PC-3 (cell line): ENCODE data around the gene COLGALT1.

Experiments used
- CTCF ChIP-seq: fragments of 300-600 bp; sonication (generic); conservative IDR thresholded peaks from 2 replicates; pipeline ENCODE4 v1.5.1; 2017; ENCODE audit warnings: antibody characterized with exemption, low read depth, mild to moderate bottlenecking, low read length
- EZH2 ChIP-seq: fragments of 300-600 bp; sonication (generic); IDR thresholded peaks from one replicate; pipeline ENCODE4 v1.6.1; 2017; ENCODE audit warnings: antibody characterized with exemption, mild to moderate bottlenecking, low read length; ENCODE audit not compliant: unreplicated experiment

- TF ChIP-seq EZH2 = no peak
- TF ChIP-seq CTCF = no peak
These were observed 43.5 kb downstream of the COLGALT1 start for GRCh38 chr19:17598953-17599352.
